Peyer's patch (tissue), 4 donors: ENCODE measurements around the gene USP3.

ENCODE experiments used
- POLR2A ChIP-seq, 2 donors: fragments of 450-650 bp; IDR thresholded peaks; one replicate each; pipeline ENCODE4 v1.5.1; 2017; ENCODE audit warnings: antibody characterized with exemption in 2 of 2, mild to moderate bottlenecking in 2 of 2, moderate library complexity in 2 of 2
- TF ChIP-seq, protein P1 (sequence below), 6 experiments: fragments of 450-650 bp in 4 of 6; fragments of 200-600 bp in 2 of 6; sonication (generic) in 1 of 6; IDR thresholded peaks; one replicate each; pipeline ENCODE4 v1.5.1; 2017 to 2019; ENCODE audit warnings: antibody characterized with exemption in 6 of 6, mild to moderate bottlenecking in 3 of 6, moderate library complexity in 1 of 6

DNA sequence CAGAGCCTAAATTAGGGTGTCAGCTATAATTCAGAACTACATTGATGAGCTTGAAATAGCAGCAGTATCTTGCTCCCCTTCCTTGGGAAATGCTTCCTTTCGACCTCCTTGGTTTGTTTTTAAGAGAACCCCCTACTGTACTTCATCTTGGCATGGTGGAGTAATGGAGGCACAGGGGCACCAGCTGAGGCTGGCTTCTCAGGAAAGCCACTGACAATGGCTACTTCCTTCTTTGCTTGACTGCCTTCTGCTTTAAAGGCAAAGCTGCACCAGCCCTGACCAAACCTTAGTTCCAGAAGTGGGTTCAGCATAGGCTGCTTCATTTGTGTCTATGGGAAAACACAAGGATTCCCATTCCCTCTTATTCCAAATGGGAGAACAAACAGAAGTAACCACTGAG lies 91.3 kb downstream of the USP3 start:
- no peak for TF ChIP-seq POLR2A (IDR thresholded peaks at IDR 0.05)
- TF ChIP-seq, protein P1, sequence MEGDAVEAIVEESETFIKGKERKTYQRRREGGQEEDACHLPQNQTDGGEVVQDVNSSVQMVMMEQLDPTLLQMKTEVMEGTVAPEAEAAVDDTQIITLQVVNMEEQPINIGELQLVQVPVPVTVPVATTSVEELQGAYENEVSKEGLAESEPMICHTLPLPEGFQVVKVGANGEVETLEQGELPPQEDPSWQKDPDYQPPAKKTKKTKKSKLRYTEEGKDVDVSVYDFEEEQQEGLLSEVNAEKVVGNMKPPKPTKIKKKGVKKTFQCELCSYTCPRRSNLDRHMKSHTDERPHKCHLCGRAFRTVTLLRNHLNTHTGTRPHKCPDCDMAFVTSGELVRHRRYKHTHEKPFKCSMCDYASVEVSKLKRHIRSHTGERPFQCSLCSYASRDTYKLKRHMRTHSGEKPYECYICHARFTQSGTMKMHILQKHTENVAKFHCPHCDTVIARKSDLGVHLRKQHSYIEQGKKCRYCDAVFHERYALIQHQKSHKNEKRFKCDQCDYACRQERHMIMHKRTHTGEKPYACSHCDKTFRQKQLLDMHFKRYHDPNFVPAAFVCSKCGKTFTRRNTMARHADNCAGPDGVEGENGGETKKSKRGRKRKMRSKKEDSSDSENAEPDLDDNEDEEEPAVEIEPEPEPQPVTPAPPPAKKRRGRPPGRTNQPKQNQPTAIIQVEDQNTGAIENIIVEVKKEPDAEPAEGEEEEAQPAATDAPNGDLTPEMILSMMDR (IDR thresholded peaks at IDR 0.05), result no peak
